ENCODE measurements around the gene COL23A1. TPM values are rescaled to one million over a fixed set of nuclear protein-coding genes. Genes with fewer than 3 reads are reported as not detected.

COL23A1 gene
- total RNA-seq, 2 donors from 2014 or later: 2.0 to 3.0 TPM

DNA sequence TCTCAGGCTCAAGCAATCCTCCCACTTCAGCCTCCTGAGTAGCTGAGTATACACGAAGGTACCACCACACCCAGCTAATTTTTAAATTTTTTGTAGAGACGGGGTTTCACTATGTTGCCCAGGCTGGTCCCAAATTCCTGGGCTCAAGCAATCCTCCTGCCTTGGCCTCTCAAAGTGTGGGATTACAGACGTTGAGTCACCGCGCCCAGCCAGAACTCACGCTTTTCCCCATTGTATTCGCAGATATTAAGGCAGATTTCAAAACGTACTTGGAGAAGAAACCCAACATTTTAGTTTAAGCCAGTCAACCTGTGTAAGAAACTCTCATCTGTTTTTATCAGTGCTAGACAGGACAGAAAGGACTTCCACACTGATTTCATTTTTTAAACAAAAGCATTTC lies 26.6 kb downstream of the COL23A1 start:
- no peak for DNase-seq (ENCODE audit: low spot score)
- intact Hi-C loops (cut with DNase I): no loop called here

DNA sequence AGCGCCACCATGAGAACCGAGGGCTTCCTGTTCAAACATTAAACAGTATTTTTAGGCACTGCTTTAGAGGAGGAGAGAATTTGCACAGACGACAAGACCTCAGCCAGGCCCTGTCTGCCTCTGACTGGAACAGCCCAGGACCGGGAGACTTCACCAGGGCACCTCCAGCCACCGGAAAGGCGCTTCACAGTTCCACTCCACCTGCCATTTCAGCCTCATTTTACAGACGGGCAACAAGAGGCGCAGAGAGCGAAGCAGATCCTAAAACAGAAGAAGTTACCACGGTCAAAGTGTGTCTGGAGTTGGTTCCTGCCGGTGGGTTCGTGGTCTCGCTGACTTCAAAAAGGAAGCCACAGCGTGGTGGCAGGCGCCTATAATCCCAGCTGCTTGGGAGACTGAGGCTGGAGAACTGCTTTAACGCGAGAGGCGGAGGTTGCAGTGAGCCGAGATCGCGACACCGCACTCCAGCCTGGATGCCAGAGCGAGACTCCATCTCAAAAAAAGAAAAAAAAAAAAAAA lies 28.4 kb downstream of the COL23A1 start:
- DNase-seq (ENCODE audit: low spot score): no peak

DNA sequence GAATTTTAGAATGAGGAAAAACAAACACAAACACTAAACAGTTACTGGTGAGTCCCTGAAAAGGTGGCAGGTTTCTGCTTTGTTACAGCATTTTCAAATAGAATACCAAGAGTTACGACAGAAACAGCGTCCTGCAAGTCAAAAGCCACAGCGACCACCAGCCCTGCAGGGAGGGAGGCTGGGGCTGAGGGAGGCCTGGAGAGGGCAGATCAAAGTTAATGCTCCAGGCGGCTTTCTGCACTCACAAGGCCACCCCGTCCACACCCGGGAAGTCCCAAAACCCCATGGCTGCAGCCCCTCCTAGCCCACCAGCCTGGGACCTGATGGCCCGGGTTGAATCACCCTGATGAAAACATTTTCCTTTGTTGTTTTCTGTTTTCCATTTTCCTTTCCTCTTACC lies 29.3 kb downstream of the COL23A1 start:
- intact Hi-C loops (cut with DNase I): no loop called here
- no peak for DNase-seq (ENCODE audit: low spot score)

More for the DNA sequence above, 28.4 kb downstream of the COL23A1 start:
- intact Hi-C loops (cut with DNase I): no loop called here

DNA sequence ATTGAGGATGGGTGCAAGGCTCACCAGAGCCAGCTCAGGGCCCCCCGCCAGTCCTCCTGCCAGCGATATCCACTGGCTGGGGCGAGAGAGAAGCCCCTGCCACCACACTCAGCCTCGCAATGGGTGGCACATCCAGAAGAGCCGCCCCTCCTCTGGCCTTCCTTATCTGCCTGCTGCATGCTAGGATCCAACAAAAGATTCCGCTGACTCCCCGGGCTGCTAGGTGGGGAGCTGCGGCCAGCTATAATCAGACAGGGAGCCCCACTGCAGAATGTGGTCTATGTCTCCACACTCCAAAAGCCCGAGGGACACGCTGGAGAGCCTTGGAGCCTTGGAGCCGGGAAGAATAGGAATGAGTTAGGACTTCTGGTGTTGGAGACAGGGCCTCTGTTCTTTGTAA lies 32.8 kb downstream of the COL23A1 start:
- no peak for DNase-seq (ENCODE audit: low spot score)
- intact Hi-C loops (cut with DNase I): loop anchor here in 1 of 2 donors (5.0 kb wide), 1 partner anchor 280 kb away; no protein-coding TSS in a partner anchor

DNA sequence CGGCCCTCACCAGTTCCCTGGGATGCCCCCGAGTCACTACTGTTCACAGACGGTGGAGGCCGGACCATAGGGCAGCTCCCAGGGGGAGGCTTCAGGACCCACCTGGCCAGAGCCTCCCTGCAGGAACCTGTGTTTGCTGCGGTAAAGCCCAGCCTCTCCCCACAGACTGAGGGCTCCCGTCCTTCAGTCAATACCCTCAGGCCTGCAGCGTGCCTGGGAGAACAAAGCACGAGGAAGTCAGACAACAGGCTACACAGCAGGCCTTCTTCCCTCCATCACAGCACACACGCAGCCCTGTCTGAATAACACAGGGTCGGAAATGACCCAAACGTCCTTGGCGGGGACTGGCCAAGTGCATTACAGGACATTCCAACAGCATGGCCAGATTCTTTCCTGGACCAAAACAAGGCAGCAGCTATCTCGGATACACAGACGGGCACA lies 34.4 kb downstream of the COL23A1 start:
- intact Hi-C loops (cut with DNase I): loop anchor here in 1 of 2 donors (5.0 kb wide), 1 partner anchor 278 kb away; no protein-coding TSS in a partner anchor
- DNase-seq (ENCODE audit: low spot score): no peak

DNA sequence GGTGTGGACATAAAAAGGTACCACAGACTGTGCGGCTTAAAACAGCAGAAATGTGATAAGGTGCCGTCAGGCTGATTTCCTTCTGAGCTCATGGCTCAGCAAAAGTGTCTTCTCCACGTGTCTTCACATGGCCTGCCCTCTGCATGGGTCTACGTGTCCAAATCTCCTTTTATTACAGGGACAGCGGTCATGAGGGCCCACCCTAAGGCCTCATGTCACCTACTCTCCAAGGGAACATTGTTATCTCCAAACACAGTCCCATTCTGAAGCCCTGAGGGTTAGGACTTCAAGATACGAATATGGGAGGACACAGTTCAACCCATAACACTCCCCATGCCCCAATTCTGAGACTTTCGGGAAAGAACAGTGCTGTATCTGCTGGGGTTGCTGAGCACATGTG lies 35.2 kb downstream of the COL23A1 start:
- DNase-seq (ENCODE audit: low spot score): peak; percentile 12
- intact Hi-C loops (cut with DNase I): loop anchor here in 1 of 2 donors (5.0 kb wide), 1 partner anchor 278 kb away; no protein-coding TSS in a partner anchor

DNA sequence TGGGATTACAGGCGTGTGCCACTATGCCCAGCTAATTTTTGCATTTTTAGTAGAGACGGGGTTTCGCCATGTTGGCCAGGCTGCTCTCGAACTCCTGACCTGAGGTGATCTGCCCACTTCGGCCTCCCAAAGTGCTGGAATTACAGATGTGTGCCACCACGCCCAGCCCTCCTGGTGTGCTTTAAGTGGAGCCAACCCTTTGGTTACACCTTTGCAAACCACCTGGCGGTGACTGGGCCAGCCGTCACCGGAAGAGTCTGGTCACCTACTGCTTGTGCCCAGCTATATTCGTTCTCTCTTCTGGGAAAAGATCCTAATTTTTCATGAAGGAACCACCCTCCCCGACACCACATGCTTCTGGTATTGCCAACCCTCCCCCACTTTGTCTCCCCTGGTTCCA lies 35.9 kb downstream of the COL23A1 start:
- intact Hi-C loops (cut with DNase I): loop anchor here in 1 of 2 donors (5.0 kb wide), 1 partner anchor 272 kb away; no protein-coding TSS in a partner anchor
- peak; percentile 59 for DNase-seq (ENCODE audit: low spot score)

DNA sequence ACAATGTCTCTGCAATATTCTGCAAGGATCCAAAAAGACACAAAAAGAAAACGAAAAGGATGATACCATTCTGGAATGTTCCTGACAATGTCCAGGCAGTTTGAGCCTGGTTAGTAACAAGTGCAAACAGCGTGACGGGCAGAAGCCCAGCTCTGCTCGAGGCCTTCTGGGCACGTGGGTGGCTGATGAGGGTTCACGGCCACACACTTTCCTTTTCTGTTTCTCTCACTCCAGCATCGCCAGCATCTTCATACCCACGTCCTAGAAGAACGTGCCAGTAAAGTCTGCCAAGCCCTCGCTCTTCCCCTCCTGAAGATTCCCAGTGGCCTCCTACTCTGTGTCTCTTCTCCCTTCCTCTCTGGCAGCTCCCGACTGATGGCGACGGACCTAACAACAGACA lies 36.7 kb downstream of the COL23A1 start:
- intact Hi-C loops (cut with DNase I): loop anchor here in 1 of 2 donors (5.0 kb wide), 1 partner anchor 271 kb away; no protein-coding TSS in a partner anchor
- DNase-seq (ENCODE audit: low spot score): no peak

DNA sequence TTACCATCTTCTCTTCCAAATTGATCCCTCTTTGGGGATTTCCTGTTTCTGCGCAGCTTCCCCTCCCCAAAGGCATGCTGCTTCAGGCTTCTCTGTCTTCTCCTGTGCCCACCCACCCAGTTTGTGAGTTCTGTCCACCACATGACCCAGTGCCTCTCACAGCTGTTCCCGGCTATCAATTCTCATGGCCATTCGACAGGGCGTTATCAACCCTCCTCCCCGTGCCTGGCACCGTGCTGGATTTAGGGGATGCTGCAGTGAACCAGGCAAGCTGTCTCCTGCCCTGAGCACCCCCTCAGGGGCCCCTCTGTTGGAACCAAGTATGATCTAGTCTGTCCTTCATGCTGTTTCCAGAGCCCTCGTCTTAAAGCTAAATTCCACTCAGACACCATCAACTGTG lies 38.7 kb downstream of the COL23A1 start:
- DNase-seq (ENCODE audit: low spot score): peak; percentile 73
- intact Hi-C loops (cut with DNase I): loop anchor here in 1 of 2 donors (5.0 kb wide), 1 partner anchor 269 kb away; no protein-coding TSS in a partner anchor

DNA sequence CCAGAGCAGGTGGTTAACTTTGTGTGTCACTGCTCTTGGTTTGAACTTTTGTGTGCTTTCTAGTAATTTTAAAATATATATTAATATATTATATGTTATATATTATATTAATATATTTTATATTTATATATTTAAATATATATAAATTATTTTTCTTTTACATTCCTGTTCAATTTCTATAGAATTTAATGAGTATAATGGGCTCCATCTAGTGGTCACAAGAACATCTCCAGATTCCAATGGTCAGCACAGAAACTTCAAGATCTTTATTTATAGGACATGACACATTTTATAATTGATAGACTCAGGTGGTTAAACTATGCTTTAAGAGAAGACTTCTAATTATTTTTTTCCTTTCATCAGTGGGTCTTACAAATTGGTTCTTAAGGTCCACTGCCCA lies 39.1 kb downstream of the COL23A1 start:
- DNase-seq (ENCODE audit: low spot score): no peak
- intact Hi-C loops (cut with DNase I): loop anchor here in 1 of 2 donors (5.0 kb wide), 1 partner anchor 269 kb away; no protein-coding TSS in a partner anchor

DNA sequence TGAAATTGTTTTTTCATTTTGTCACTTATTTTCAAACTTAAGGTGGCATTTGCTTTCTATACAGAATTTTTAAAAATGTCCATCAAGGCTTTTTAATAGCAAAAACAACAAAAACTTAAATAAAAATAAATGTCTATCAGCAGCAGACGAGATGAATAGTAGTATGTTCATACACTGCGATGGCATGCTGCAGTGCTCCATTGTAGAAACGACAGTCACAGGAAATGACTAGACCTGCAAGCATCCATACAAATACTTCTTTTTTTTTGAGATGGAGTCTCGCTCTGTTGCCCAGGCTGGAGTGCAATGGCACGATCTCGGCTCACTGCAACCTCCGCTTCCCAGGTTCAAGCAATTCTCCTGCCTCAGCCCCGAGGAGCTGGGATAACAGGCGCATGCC lies 41.4 kb downstream of the COL23A1 start:
- DNase-seq (ENCODE audit: low spot score): peak; percentile 10
- intact Hi-C loops (cut with DNase I): no loop called here

DNA sequence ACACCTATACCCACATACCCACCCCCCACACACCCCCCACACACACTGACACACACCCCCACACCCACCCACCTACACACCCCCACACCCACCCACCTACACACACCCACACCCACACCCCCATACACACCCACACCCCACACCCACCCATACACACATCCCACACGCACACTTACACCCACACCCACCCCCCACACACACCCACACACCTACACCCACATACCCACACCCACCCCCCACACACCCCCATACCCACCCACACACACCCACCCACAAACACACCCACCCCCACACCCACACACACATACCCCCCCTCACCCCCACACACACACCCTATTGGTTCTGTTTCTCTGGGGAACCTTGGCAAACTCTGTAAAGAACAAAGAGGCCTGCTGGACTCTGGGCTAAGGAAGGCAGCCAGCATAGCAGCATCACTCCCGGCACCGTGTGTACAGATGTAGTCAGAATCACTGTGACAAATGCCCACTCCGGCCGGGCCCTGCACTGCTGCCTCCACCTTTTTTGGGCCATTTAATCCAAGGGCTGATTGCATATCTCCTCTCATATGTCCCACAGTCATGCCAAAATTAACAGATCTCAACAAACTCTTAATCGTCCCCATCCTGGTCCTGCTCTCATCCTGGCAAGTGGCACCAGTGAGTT lies 42.3 kb downstream of the COL23A1 start:
- peak; percentile 59 for DNase-seq (ENCODE audit: low spot score)
- intact Hi-C loops (cut with DNase I): no loop called here

DNA sequence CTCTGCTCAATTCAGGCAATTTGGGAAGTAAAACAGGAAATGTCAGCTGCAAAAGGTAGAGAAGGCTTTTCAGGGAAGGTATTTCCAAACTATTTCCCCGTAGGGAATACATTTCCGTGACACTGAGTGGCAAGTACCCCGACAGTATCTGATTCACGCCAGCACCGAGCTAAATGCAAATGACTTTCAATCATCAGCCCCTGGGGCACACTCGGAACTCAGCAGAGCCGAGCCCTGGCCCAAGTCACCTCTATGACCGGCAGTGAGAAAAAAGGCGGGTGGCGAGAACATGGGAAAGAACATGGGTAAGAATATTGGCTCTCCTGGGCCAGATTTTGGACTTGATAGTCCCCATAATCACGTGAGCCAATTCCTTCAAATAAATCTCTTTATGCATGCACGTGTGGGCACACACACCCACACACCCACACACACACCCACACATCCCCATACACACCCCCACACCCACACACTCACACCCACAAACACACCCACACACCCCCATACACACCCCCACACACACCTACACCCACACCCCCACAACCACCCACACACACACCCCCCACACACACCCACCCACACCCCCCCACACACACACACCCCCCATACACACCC lies 43.0 kb downstream of the COL23A1 start:
- DNase-seq (ENCODE audit: low spot score): peak; percentile 20
- intact Hi-C loops (cut with DNase I): no loop called here

DNA sequence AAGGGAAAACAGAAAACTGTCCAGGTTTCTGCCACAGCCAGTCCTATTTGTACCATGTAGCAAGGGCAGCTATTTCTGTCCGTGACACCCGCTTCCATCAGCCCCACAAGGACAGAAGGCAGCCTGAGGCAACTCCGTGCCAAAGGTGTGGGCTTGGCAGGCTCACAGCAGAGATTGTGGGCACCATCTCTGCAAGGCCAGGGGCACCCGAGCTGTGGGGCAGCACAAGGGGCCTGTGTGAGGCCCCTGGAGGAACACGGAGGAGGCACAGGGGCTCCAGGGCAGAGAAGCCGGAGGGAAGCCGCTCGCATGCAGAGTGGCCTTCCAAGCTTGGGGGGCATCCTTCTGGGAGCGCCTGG lies 43.5 kb downstream of the COL23A1 start:
- intact Hi-C loops (cut with DNase I): no loop called here
- DNase-seq (ENCODE audit: low spot score): peak; percentile 30

DNA sequence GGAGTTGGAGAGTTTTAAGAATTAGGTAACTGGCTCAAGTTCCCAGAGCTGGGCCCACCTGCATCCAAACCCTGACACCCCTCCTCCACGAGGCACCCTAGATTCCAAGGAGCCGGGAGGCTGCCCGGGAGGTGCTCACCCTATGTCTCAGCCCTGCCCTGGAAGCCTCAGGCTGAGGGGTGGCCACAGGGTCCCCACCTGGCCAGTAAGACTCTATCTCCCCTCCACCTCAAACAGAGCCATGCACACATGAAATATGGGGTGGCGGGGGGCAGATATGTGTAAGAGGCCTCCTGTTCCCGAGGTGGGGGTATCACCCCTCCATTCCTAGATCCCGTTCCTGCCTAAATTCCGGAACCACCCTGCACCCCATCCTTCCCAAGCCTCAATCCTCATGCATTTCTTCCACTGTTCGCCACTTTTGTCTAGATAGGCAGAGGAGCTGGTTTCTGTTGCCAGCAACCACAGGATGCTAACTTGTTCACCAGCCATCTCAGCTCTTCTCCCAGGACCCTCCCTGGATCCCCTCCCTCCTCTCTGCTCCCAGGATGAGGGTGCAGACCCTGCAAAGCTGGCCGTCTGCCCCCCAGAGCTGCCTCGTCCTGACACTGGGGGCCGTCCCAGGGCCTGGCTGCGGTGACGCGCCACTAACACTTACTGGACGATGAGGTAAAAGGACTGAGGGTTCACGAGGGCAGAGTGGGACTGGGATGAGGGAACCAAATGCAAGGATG lies 44.1 kb downstream of the COL23A1 start:
- DNase-seq (ENCODE audit: low spot score): peak; percentile 64
- intact Hi-C loops (cut with DNase I): no loop called here

DNA sequence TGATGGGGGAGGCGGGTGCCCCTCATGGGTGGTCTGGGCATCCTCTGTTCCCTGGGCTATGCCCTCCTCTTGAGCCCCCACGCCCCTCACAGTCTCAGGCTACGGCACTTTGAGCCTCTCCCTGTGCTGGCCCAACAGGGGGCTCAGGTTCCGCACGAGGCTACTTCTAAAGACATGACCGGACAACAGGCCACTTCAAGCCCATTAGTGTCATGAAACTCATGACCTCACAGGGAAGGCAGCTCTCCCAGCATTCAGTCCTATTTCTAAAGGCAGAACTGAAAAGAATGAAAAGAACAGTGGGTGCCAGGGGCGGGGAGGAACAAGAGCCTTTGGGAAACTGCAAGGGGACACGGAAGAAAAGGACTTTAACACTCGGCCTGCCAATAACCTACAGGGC lies 45.0 kb downstream of the COL23A1 start:
- DNase-seq (ENCODE audit: low spot score): peak; percentile 74
- intact Hi-C loops (cut with DNase I): no loop called here

DNA sequence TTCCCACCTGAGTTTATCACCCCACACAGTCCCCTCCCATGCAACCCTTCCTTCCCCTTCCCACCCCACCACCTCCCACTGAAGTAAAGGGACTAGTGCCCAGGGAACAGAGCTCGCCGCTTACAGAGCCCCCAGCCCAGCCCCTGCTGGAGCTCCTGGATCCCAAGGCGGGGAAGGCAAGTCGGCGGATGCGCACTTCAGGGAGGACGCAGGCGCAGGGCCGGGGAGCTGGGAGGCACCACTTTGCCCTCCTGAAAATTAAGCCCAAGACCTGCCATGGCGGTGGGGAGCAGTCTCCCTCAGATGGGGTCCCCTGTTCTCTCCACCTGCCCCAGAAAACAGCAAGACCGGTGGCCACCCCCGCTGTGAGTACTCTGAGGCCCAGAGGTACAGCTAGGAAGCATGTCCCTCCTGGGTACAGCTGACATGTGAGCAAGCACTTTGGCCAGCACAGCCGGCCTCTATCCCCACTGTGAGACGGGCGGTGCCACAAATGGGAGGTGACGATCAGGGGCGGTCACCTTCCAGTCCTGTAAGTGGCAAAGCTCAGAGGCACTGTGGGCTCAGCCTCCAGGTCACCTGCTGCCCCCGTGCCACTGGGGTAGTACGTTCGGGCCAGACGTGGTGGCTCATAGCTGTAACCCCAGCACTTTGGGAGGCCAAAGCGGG lies 45.9 kb downstream of the COL23A1 start:
- peak; percentile 61 for DNase-seq (ENCODE audit: low spot score)
- intact Hi-C loops (cut with DNase I): no loop called here

DNA sequence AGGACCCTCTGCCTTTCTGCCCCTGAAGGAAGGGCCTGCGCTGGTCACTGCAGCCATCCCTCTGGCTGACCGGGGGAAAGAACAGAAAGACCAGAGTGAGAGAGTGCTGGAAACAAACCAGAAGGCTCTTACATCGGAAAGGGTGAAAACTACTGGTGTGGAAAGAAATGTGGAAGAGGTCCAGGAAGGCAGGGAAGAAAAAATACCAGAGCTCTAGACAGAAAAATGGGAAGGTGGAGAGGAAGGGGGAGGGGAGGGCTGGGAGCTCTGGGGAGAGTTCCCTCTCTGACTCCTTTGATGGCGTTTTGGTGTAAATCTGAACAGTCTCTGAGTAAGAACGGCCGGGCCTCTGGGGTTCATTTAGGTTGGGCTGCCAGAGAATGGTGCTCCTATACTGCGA lies 47.7 kb downstream of the COL23A1 start:
- intact Hi-C loops (cut with DNase I): no loop called here
- DNase-seq (ENCODE audit: low spot score): peak; percentile 48

DNA sequence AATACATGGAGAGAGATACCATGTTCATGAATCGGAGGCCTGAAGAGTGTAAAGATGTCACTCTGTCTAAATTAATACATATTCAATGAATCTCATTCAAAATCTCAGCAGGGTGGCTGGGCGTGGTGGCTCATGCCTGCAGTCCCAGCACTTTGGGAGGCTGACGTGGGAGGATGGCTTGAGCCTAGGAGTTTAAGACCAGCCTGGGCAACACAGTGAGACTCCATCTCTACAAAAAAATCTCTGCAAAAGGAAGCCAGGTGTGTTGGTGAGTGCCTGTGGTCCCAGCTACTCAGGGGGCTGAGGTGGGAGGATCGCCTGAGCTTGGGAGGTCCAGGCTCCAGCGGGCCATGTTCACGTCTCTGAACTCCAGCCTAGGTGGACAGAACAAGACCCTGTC lies 49.7 kb downstream of the COL23A1 start:
- peak; percentile 36 for DNase-seq (ENCODE audit: low spot score)
- intact Hi-C loops (cut with DNase I): no loop called here
